SU-DHL-6 (cell line): ENCODE measurements around the gene LSR.

ENCODE experiments used
- EZH2phosphoT487 ChIP-seq: fragments of 200-600 bp; sonication (generic), shearing (Covaris generic); conservative IDR thresholded peaks from 2 replicates; pipeline ENCODE4 v1.6.1; 2018; ENCODE audit warnings: mild to moderate bottlenecking, antibody characterized with exemption, low read length, moderate library complexity, mixed read lengths
- TF ChIP-seq, protein P1 (sequence below): fragments of 200-600 bp; sonication (generic); IDR thresholded peaks from one replicate; pipeline ENCODE4 v1.5.1; 2017; ENCODE audit warnings: antibody characterized with exemption, mild to moderate bottlenecking, low read length, moderate library complexity; ENCODE audit not compliant: insufficient read depth, poor library complexity, severe bottlenecking

DNA sequence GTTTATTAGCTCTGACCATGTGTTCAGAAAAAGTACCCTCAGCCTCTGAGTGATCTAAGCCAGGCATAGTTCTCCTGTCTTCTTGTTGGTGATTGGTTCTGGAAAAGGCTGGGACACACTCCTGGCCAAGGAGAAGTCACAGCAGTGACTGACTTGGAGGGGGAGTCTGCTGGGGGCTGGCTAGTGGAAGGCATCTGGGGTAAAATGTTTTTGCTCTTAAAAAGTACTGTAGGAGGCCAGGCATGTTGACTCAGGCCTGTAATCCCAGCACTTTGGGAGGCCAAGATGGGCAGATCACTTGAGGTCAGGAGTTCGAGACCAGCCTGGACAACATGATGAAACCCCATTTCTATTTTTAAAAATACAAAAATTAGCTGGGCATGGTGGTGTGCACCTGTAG lies 41.9 kb upstream of the LSR start:
- TF ChIP-seq, protein P1, sequence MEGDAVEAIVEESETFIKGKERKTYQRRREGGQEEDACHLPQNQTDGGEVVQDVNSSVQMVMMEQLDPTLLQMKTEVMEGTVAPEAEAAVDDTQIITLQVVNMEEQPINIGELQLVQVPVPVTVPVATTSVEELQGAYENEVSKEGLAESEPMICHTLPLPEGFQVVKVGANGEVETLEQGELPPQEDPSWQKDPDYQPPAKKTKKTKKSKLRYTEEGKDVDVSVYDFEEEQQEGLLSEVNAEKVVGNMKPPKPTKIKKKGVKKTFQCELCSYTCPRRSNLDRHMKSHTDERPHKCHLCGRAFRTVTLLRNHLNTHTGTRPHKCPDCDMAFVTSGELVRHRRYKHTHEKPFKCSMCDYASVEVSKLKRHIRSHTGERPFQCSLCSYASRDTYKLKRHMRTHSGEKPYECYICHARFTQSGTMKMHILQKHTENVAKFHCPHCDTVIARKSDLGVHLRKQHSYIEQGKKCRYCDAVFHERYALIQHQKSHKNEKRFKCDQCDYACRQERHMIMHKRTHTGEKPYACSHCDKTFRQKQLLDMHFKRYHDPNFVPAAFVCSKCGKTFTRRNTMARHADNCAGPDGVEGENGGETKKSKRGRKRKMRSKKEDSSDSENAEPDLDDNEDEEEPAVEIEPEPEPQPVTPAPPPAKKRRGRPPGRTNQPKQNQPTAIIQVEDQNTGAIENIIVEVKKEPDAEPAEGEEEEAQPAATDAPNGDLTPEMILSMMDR, result no peak
- TF ChIP-seq EZH2phosphoT487, result no peak
